Lower leg skin (tissue), 3 donors: ENCODE data around the gene TMEM82.

Experiments used
- CTCF ChIP-seq, 3 donors: fragments of 450-650 bp; IDR thresholded peaks; one replicate each; pipeline ENCODE4 v1.5.1; 2016; ENCODE audit warnings: antibody characterized with exemption in 3 of 3, mild to moderate bottlenecking in 3 of 3, moderate library complexity in 2 of 3
- POLR2A ChIP-seq, 2 donors: fragments of 450-650 bp; IDR thresholded peaks; one replicate each; pipeline ENCODE4 v1.6.1; 2016 to 2017; ENCODE audit warnings: antibody characterized with exemption in 2 of 2, mild to moderate bottlenecking in 1 of 2, moderate library complexity in 1 of 2

GRCh38 chr1:15749399-15750291, 7.3 kb downstream of the TMEM82 start:
- no peak for TF ChIP-seq CTCF (IDR thresholded peaks at IDR 0.05)
- no peak for TF ChIP-seq POLR2A (IDR thresholded peaks at IDR 0.05)
